ENCODE data around the gene RANBP17. TPM values are rescaled to one million over a fixed set of nuclear protein-coding genes. Genes with fewer than 3 reads are reported as not detected.

Gene RANBP17
- total RNA-seq, 1 donor from 2014 or later, result 12.3 TPM

- intact Hi-C loops (cut with DNase I), result no loop called here
Observed at GRCh38 chr5:171263181-171263580, 401.4 kb downstream of the RANBP17 start.

GRCh38 chr5:171264843-171265242 is 403.0 kb downstream of the RANBP17 start:
- no peaks in the 10 kb centered on the region for H3K4me1 ChIP-seq
- ATAC-seq (no peak), DNase-seq (no peak)
- H3K36me3 ChIP-seq, result no peaks in the 10 kb centered on the region
- H3K27me3 ChIP-seq (ENCODE audit: low read depth), result no peaks in the 10 kb centered on the region
- intact Hi-C loops (cut with DNase I), result no loop called here
- TF ChIP-seq CTCF (IDR thresholded peaks at IDR 0.05), result no peak
- H3K27ac ChIP-seq, result no peak overlapping the region
- H3K9me3 ChIP-seq, result no peaks in the 10 kb centered on the region
- no peak overlapping the region for H3K4me3 ChIP-seq

More at GRCh38 chr5:171263181-171263580, 401.4 kb downstream of the RANBP17 start:
- H3K36me3 ChIP-seq, result no peaks in the 10 kb centered on the region
- H3K27ac ChIP-seq, result no peak overlapping the region
- no peaks in the 10 kb centered on the region for H3K9me3 ChIP-seq
- no peak for TF ChIP-seq CTCF (IDR thresholded peaks at IDR 0.05)
- DNase-seq (no peak), ATAC-seq (no peak)
- H3K27me3 ChIP-seq (ENCODE audit: low read depth), result no peaks in the 10 kb centered on the region
- H3K4me3 ChIP-seq, result no peak overlapping the region
- H3K4me1 ChIP-seq, result no peaks in the 10 kb centered on the region

- Histone ChIP-seq H3K27ac (no peak overlapping the region), H3K9me3 (no peaks in the 10 kb centered on the region), H3K27me3 (ENCODE audit: low read depth) (no peaks in the 10 kb centered on the region), H3K4me3 (no peak overlapping the region), H3K36me3 (no peaks in the 10 kb centered on the region), H3K4me1 (no peaks in the 10 kb centered on the region)
- no peak for DNase-seq
- no peak for ATAC-seq
- no peak for TF ChIP-seq CTCF (IDR thresholded peaks at IDR 0.05)
- intact Hi-C loops (cut with DNase I), result no loop called here
Observed at GRCh38 chr5:171268700-171269620, 407.1 kb downstream of the RANBP17 start.

DNA sequence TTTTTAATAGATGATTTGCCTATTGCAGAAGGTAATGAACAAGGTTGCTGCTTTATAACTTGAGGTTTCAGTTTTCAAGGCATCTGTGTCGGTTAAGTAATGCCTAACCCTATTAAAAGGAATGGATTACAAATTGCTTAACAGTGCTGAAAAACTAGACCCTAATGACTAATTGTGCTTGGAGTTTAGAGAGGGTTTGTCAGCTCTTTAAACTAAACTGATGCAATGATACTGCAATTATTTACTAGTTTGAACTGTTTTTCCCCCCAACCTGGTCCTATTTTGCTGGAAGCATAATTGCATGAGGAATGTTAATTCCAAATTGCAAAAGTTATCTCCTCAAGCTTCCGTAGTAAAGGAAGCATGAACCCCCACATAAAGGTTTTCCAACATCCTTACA is 407.9 kb downstream of the RANBP17 start:
- Histone ChIP-seq H3K4me1 (no peaks in the 10 kb centered on the region), H3K4me3 (no peak overlapping the region), H3K36me3 (no peaks in the 10 kb centered on the region), H3K27me3 (ENCODE audit: low read depth) (no peaks in the 10 kb centered on the region), H3K9me3 (no peaks in the 10 kb centered on the region), H3K27ac (no peak overlapping the region)
- no peak for TF ChIP-seq CTCF (IDR thresholded peaks at IDR 0.05)
- no peak for DNase-seq
- no peak for ATAC-seq
- intact Hi-C loops (cut with DNase I), result no loop called here

GRCh38 chr5:171270136-171270535 is 408.3 kb downstream of the RANBP17 start:
- no peaks in the 10 kb centered on the region for H3K36me3 ChIP-seq
- TF ChIP-seq CTCF (IDR thresholded peaks at IDR 0.05), result no peak
- intact Hi-C loops (cut with DNase I), result no loop called here

More at GRCh38 chr5:171270136-171270535, 408.3 kb downstream of the RANBP17 start:
- Histone ChIP-seq H3K27me3 (ENCODE audit: low read depth) (no peaks in the 10 kb centered on the region), H3K9me3 (no peaks in the 10 kb centered on the region), H3K4me1 (no peaks in the 10 kb centered on the region), H3K4me3 (no peak overlapping the region), H3K27ac (no peak overlapping the region)
- DNase-seq (no peak), ATAC-seq (no peak)

Data from lower lobe of right lung (tissue), 2 donors.